Islet precursor cell (in vitro differentiated cells): ENCODE results near the gene AFAP1.
A peak's percentile ranks its signal among the peaks of the same experiment; 100 is the strongest.

Experiments
- DNase-seq: peaks from one replicate; pipeline ENCODE4 v3.0.0-alpha.2; 2018

AFAP1 gene

DNA sequence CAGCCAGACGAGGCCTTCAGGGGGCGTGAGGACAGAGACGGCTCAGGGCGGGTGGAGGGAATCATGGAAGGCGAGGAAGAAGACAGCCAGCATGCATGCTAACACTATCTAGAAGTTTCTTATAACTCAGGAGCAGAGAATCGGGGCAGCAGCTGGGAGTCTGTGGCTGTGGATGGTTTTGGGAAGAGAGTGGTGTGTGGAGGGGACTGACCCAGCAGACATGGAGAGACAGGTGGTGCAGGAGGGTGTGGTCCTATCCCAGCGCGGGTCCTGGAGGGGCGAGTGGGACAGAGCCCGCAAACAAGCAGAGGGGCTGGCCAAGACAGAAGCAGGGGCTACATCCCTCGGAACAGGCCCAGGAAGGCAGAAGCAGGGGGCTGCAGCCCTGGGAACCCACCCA is 192.1 kb downstream of the AFAP1 start:
- DNase-seq: no peak

DNA sequence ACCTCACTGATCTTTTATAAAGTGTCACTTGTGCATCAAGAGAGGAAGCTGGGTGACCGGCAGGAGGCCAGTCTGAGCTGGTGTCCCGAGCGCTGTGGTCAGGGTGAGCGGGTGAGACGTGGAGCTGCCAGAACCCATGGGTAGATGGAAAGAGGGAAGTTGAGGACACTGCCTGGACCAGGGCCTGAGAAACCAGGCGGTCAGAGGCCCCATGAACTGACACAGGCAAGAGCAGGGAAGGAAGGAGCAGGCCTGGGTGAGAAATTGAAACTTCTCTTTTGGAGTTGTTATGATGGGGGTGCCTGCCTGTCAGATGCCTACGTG is 192.6 kb downstream of the AFAP1 start:
- no peak for DNase-seq

DNA sequence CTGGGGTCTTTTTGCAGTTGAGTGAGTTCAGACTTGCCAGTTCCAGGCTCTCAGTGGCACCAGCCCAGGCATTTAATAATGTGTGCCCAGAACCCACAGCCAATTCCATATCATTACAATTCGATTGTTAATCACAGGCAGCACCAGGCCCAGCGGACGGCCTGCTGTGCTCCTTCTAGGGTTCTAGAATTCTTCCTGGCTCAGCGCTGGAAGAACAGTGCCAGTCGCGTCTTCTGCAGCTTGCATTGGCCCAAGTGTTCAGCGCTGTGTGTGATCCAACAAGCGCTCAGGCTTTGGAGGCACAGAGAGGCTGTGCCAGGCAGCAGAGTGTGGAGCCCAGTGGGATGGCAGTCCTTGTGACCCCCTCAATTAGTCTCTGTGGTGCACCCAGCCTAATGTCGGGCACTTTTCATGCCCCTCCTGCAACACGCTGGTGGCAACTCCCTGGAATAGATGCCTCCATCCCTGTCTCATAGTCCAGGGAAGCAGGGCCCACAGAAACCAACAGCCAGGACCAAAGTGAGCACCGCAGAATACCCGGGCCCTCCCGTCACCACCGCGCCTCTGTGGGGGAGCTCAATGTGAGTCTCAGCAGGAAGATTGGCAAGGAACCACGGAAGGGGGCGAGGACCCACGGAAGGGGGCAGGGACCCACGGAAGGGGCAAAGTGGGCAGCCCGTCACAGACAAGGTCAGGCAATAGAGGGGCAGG is 193.2 kb downstream of the AFAP1 start:
- no peak for DNase-seq

DNA sequence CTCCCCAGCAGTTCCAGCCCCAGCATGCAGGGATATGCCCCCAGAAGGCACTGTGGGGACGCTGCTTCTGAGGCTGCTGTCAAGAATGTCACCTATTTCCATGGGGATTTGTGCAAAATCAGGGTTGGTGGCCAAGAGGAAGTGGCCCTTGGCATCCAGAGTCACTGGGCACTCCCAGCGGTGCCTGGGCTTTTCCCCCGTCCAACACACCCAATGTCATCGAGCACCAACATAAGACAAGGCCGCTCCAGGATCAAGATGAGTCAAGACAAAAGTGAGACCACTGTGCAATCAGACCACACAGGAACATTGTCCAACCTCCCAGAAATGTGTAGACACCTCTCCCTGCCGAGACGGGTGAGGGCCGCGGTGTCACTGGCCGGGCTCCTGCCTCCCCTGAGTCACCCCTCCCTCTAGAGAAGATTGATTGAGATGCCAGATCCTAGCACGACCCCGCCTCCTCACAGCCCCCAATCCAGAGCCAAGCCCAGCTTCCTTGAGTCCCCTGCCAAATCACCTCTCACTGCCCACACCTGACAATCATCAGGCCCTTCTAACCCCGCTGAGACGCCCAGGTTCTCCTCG is 194.3 kb downstream of the AFAP1 start:
- DNase-seq: no peak

DNA sequence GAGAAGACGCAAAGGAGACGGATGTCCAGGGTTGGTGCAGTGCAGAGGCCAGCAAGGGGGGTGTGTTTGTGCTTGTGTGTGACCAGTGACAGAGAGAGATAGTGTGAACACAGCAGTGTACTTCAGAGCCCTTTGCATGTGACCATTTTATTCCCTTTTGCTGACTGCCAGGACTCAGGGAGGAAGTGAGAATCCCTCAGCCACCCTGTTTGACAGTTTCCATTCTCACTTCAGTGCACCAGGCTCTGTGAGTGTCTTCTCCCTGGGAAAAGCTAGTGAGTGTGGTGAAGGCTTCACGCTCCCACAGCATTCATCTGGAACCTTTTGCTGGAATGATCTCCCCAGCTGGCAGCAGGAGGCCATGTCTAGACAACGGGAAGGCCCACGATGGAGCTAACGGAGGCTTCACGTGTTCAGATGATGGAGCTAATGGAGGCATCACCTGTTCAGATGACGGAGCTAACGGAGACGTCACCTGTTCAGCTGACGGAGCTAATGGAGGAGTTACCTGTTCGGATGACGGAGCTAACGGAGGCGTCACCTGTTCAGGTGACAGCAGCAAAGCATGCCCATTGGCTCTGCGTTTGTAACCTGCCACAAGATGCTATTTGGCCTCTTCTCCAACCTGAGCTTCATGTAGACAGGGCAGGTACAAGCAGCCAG is 195.4 kb downstream of the AFAP1 start:
- DNase-seq: no peak

DNA sequence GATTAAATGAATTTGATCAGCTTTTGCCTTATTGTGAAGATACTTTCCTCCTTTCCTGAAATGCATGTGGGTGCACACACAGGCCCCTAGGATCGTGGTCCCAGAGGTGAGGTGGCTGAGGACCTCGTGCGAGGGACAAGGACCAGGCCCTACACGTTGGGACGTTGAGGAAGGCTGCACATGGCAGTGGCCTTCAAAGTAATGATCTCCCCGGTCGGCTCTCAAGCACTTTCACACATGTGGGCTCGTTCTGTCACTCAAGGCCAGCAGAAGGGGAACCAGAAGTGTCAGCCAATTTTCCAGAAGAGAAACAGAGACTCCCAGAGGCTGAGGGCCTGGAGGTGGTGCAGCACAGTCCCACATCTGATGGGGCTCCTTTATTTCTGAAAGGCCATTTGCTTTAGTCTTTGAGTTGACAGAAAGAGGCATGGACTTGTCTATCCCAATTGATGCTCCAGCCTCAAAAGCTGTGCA is 196.8 kb downstream of the AFAP1 start:
- DNase-seq: no peak

DNA sequence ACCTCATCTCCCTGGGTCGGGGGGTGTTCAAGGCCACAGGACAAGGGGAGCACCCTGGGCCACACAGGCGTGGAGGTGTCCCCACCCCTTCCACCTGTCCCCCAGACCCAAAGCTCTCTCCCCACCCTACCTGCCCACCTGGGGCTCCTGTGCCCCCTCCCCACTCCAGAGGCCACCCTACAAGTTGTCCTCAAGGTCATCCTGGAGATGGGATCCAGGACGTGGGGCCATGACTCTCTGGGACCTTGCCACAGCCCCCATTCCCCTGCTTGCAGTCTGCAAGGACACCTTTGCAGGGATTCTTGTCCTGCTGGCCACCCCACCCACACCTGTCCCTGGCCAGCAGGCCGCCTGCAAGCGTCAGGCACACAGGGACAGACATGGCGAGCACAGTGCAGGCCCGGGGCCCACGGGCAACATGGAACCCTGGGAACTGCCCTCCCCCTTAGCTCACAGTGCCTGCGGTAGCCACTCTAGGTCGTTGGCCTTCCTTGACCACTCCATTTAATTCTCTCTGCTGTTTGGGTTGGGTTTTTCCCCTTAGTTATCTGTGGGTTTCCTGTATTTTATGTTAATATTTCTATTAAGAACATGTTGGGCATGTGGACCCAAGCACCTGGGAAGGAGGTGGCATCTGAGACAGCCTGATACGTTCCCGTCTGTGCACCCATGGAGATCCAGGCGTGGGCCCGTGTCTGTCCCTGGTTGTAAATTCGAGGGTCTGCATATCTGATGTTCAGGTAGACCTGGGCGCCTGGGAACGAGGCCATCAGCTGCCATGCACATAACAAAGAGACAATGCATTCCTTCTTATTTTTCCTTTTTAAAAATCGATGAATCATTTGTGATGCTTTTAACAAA is 197.5 kb downstream of the AFAP1 start:
- no peak for DNase-seq

DNA sequence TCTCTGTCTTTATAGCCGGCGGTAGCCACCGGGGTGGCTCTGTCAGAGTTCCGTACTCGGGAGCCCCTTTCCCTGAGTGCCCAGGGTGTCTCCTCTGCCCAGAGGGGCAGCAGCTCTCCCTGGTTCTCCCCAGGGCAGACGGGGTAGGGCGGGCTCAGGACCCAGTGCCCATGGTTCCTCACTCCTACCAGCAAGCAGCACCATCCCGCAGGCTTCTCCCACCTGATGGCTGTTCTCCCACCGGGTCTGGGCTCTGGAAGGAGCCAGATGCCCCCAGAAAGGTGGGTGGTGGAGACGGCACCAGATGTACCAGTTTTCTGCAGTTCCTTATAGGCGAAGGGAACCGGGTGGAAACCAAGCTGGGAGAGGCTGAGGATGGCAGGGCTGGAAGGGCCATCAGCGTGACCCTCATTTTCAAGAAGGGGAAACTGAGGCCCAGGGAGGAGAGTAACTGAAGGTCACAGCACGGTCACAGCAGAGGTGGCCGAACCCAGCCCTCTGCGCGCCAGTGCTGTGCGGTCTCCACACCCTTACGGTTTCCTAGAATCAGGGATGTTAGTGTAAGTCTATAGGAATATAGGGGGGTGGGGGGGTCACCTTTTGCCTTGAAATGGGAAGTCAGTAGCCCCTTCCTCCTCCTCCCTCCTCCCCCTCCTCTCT is 198.7 kb downstream of the AFAP1 start:
- no peak for DNase-seq

DNA sequence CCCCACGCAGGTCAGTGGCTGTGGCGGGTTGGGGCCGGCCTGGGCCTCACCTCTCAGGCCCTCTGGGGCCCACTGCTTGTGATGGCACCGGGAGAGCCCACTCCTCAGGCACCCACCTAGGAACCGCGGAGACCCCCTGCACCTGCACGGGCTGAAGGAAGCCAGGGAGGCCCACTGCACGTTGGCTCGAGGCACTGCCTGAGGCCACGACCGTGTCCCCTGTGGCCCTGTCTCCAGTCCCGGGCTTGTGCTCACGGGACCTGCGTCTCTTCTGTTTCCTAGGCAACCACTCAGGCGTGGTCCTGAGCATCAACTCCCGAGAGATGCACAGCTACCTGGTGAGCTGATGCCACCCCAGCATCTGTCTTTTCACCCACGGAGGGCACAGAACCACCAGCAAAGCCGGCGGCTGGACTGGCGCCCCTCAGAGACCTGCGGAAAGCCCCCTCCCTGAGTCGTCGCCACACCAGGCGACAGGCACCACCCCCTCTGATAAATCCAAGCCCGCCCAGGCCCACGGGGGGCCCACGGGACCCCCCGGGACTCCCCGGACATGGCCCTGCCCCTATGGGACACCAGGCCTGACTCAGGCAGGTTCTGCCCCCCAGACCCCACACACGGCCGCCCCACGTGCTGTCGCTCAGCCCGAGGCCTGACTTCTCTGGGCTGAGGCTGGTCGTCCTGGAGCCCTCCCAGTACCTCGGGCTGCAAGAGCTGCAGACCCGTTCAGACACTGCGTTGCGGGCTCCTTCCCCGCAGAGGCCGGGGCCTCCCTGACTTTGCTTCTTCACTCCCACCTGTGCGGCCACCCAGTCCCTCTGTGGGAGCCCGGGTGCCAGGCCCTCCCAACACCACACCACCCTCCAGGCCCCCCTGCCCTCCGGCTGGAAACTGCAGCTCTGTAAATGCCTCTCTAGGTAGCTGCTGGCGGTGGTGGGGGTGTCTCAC is 199.5 kb downstream of the AFAP1 start:
- no peak for DNase-seq

DNA sequence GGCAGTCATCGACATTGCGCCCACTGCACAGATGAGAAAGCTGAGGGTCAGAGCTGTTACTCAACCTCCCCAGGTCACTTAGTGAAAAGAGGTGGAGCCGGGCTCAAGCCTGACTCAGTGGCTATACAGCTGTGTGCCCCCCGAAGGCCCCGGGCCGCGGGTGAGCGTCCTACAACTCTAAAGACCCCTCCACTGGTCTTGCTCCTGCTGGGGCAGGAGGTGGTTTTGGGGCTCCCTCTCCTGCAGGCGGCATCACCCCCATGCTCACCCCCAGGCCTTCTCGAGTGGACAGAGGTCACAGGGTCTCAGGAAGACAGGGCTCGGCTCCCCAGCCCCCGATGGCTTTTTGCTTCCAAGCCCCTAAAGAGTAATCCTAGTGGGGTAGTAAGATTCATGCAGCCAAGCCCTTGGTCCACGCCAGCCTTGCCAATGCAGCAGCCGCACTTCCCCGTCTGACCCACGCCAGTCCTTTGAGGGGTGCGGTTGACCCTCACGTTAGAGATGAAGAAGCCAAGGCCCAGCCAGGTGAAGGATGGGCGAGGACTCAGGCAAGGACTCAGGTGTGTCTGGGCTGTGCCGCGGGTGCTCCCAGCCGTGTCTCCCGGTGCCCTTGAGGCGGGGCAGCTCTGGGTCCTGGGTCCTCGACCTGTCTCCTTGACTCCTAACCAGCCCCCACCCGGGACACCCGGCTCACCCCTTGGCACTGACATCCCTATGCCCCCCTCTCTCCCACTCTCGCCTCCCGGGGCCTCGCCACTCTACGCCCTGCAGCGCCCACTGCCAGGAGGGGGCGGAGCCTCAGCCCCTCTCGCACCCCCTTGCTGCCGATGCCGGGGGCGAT is 200.4 kb downstream of the AFAP1 start:
- DNase-seq: no peak

DNA sequence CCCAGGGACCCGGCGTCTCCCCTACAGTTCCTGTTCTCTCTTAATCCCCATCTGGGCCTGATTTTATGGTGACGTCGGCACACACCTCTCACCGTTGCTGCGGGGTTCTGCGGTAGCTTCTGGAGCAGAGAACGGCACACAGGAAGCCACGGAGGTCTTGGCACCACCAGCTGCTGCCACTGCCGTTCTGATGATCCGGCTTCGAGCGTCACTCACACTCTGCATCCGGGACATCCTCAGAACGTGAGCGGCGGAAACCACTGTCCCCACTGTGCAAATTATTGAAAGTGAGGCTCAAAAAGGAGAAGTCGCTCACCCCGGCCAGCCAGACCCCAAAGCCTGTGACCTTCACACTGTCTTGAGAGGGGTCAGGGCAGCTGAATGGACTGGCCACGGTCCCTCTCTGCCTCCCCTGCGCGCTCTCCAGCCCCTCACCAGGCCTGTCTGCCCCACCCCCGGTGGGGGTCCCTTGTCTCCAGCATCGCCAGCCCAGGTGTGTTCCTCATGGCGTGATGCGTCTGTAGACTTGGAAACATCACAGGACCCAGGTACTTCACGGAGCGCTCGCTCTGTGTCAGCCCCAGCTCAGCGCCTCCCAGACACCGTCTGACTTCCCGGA is 201.1 kb downstream of the AFAP1 start:
- no peak for DNase-seq

DNA sequence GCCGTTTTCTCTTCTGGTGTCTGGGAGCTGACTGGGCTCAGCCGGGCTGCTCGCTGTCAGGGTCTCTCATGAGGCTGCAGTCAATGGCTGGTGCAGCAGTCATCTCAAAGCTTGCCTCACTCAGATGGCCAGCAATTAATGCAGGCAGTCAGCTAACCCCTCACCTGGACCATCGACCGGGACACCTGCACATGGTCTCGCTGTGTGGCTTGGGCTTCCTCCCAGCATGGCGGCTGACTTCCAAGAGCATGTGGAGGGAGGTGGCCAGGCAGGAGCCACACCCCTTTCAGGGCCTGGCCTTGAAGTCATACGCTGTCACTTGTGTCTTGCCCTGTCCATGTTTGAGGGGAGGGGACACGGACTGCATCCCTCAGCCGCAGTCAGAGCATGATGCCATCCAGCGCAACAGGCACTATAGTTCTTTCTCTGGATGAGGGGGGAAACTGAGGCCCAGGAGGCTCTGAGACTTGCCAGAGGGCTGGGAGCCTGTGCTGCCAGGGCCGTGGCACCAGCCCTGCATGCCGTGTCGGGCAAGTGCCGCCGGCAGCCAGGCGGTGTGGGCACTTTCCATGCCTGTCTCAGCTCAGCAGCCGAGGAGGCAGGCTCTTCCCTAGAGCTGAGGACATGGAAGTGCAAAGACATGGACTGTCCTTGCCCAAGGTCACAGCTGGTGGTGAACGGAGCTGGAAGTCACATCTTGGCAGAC is 201.8 kb downstream of the AFAP1 start:
- DNase-seq: no peak

DNA sequence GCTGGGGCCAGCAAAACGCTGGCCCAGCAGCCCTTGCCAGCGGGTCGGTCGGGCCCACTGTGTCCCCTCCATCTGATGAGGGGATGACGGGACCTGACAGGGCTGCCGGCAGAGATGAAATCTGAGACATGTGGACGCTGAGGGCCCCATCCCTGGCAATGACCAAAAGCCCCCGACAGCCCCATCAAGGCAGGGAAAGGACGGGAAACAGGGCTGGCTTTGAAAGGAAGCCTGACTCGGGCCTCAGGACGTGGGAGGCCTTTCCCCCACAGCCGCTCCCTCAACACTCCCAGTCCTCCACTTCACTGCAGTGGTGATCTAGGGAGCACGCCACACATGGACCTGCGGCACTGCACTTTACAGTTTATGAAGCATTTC is 202.4 kb downstream of the AFAP1 start:
- DNase-seq: no peak

DNA sequence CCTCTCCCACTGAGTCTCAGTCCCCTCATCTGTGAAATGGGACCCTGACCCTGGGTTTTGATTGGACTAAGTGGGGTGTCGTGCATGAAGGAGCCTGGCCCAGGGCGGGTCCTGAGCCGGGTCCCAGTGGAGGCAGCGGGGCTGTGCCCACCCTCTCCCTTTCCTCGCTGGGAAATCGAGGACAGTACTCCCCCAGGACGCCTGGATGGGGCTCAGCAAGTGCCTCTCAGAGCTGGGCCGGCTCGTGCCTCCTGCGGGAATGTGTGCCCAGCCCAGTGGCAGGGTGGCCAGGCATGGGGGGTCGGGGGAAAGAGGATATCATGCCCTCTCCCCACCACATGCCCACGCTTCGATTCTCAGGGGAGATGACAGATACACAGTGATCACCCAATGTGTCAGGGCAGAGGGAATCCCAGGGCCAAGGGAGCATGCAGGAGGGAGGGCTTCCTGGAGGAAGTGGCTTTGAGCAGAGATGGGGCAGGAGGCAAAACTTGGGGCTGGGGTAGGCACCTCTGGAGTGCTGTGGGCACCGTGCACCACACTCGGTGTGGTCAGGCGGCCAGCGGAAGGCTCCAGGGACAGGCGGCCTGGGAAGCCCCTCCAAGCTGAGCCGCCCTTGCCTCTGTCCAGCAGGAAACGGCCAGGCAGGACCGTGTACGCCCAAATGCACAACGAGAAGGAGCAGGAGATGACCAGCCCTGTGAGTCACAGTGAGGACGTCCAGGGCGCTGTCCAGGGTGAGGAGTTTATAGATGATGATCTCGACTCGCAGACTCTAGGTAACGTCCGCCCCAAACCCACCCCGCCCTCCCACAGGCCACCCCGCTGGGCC is 203.0 kb downstream of the AFAP1 start:
- DNase-seq: peak; percentile 74

DNA sequence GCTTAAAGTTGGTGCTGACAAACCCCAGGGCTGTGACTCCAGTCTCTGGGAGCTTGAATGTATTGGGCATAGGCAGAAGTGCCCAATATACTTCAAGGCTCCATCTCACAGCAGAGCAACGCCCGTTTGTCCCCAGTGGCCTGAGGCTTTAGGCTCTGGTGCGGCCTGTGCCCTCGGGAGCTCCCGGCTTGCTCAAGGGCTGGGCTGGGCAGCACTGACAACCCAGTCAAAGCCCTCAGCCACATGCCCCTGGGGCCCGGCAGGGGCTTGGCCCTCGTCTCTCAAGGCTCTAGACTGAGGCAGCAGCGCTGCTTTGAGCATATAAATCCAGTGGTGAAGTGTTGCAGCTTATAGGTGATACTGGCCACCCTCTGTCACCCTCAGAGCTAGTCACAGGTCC is 203.7 kb downstream of the AFAP1 start:
- DNase-seq: no peak

DNA sequence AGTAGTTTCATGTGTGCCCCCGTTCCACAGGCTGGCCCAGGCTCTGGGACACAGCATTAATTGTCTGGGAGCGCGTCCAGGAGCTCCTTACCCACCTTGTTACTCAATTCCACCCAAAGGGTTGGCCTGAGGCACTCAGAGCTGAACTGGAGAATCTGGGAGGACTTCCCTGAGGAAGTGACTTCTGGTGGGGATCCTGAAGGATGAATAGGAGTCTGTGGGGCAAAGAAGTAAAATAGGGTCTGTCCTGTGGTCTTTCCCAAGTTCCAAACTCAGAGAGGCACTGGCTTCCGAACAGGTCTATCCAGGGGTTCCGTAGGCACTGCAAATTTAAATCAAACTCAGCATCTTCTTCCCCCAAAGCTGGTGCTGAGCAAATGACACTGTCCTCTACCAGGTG is 204.3 kb downstream of the AFAP1 start:
- no peak for DNase-seq

DNA sequence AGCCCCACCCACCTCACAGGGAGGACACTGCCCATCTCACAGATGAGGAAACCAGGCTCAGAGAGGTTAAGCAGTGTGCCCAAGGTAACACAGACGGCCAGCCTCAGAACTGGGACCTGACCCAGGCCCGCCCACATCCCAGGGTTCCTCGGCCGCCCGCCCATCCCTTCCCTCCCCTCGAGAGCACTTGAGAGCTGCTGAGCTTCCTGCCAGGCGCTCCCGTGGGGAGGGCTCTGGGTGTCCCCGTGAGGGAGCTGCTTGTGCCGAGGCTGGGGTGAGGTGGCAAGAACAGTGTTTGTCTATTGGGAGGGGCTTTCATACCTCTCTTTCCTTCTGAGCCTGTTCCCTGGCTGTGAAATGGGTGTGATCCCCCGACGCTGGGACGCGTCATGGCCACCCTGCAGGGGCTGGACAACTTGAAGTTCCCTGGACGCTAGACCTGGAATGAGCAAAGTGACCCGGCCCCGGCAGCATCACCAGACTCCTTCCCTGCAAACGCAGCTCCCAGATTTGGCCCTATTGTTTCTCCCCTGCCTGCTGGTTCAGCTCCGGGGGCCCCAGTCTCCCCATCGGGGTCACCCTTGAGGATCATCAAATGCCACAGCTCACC is 204.9 kb downstream of the AFAP1 start:
- DNase-seq: no peak
